Prostate gland (tissue), 2 donors: ENCODE data around the gene NXN. TPM values are rescaled to one million over a fixed set of nuclear protein-coding genes. Genes with fewer than 3 reads are reported as not detected.
A peak's percentile ranks its signal among the peaks of the same experiment; 100 is the strongest.
"Not testable (repeated sequence)": the region's sequence is repeated elsewhere in the genome, so short reads cannot be mapped to it uniquely, and the experiment has no call there.

Source experiments
- DNase-seq: peaks from one replicate; pipeline ENCODE4 v3.0.0-alpha.2; 2019; ENCODE audit warnings: low spot score
- H3K27ac ChIP-seq, 2 donors: fragments of 200-600 bp; sonication (generic); 2 replicates each; pipeline ENCODE4 v1.5.1; 2017 to 2019
- H3K27me3 ChIP-seq: fragments of 200-600 bp; sonication (generic); replicated peaks from 2 replicates; pipeline ENCODE4 v1.5.1; 2019; ENCODE audit not compliant: insufficient read depth
- H3K36me3 ChIP-seq, 2 donors: fragments of 200-600 bp; sonication (generic); 1 replicate in 1 of 2; 2 replicates in 1 of 2; pipeline versions ENCODE4 v1.5.1 to v1.8.1; 2017 to 2019
- H3K4me1 ChIP-seq: fragments of 200-600 bp; sonication (generic); replicated peaks from 2 replicates; pipeline ENCODE4 v1.5.1; 2019
- H3K4me3 ChIP-seq, 2 donors: fragments of 200-600 bp; sonication (generic); 2 replicates each; pipeline ENCODE4 v1.5.1; 2017 to 2019
- H3K9me3 ChIP-seq: fragments of 200-600 bp; sonication (generic); 2 replicates; pipeline ENCODE4 v1.5.1; 2017
- CTCF ChIP-seq, 4 experiments: fragments of 200-600 bp in 2 of 4; fragments of 450-650 bp in 2 of 4; sonication (generic) in 2 of 4; IDR thresholded peaks; 1 replicate in 3 of 4; 2 replicates in 1 of 4; pipeline ENCODE4 v1.5.1; 2016 to 2019; ENCODE audit warnings: antibody characterized with exemption in 4 of 4, mild to moderate bottlenecking in 2 of 4, moderate library complexity in 2 of 4
- POLR2A ChIP-seq: fragments of 450-650 bp; IDR thresholded peaks from one replicate; pipeline ENCODE4 v1.6.1; 2016; ENCODE audit warnings: antibody characterized with exemption, mild to moderate bottlenecking
- POLR2AphosphoS5 ChIP-seq: sonication (generic); formaldehyde crosslinking; IDR thresholded peaks from one replicate; pipeline ENCODE4 v1.6.1; 2017; ENCODE audit warnings: antibody characterized with exemption
- WGBS: methylation state at CpG from one replicate; pipeline ENCODE4 v1.1.5; 2018; 5-methylcytosine and 5-hydroxymethylcytosine counted together
- intact Hi-C: fragments of 100-400 bp; cut with DNase I; formaldehyde crosslinking; loops from one replicate; pipeline ENCODE4 v1.14.2; 2022
- total RNA-seq, 2 donors: library from RNA; depleted of rRNA; stranded (reverse); fragments of >200 nt; gene quantifications; one replicate each; pipeline ENCODE4 v1.1.0, GENCODE V29; 2016

NXN gene
- total RNA-seq, 2 donors from 2014 or later, result 56.2 to 56.7 TPM

GRCh38 chr17:998111-998510, 18.5 kb upstream of the NXN start:
- no peaks in the 10 kb centered on the region for H3K27me3 ChIP-seq
- DNase-seq, result no peak
- peak overlapping the region in 1 of 2 donors; percentile 71 for H3K4me3 ChIP-seq
- no peak overlapping the region for H3K27ac ChIP-seq
- H3K36me3 ChIP-seq, result no peaks in the 10 kb centered on the region
- intact Hi-C loops, result no loop called here
- no peak for TF ChIP-seq POLR2AphosphoS5
- TF ChIP-seq POLR2A, result no peak
- no peak for TF ChIP-seq CTCF (IDR thresholded peaks at IDR 0.05)
- H3K4me1 ChIP-seq, result peaks cover 19% of the 10 kb centered on the region
- H3K9me3 ChIP-seq, result no peaks in the 10 kb centered on the region
- 42% methylated on average over 2 of the region's 2 CpGs for WGBS

- under 1% methylated on average over 67 of the region's 71 CpGs for WGBS
- TF ChIP-seq POLR2A (peak; percentile 46), CTCF (IDR thresholded peaks at IDR 0.05) (peak; percentile 74 to 98 (median 90)), POLR2AphosphoS5 (peak; percentile 93)
- no peaks in the 10 kb centered on the region for H3K27me3 ChIP-seq
- H3K27ac ChIP-seq, result peak within 1 kb of the TSS; percentile 91 to 92
- peak; percentile 92 for DNase-seq
- H3K9me3 ChIP-seq, result no peaks in the 10 kb centered on the region
- H3K4me1 ChIP-seq, result peaks cover 16% of the 10 kb centered on the region
- intact Hi-C loops, result no loop called here
- H3K4me3 ChIP-seq, result peak within 1 kb of the TSS; percentile 71 to 87
- no peaks in the 10 kb centered on the region for H3K36me3 ChIP-seq
These were observed 17.2 kb upstream of the NXN start, which contains the start of gene TIMM22 for GRCh38 chr17:996554-997344. Gene TIMM22, plus strand, starts transcription at chr17:997129. Its CDS starts 14 bp downstream, at chr17:997143.

- H3K27ac ChIP-seq, DNase-seq, H3K4me1 ChIP-seq, H3K4me3 ChIP-seq, intact Hi-C loops, H3K9me3 ChIP-seq, H3K27me3 ChIP-seq, H3K36me3 ChIP-seq: not testable (repeated sequence)
- WGBS, result 85% methylated on average over 8 of the region's 8 CpGs
These were observed 15.7 kb upstream of the NXN start for GRCh38 chr17:995324-995723.

- DNase-seq, result no peak
- H3K4me1 ChIP-seq, result peaks cover 5% of the 10 kb centered on the region
- H3K27me3 ChIP-seq, result no peaks in the 10 kb centered on the region
- intact Hi-C loops, result no loop called here
- H3K36me3 ChIP-seq, result no peaks in the 10 kb centered on the region
- no peak overlapping the region for H3K27ac ChIP-seq
- no peak overlapping the region for H3K4me3 ChIP-seq
- 70% methylated on average over 13 of the region's 13 CpGs for WGBS
- H3K9me3 ChIP-seq, result no peaks in the 10 kb centered on the region
- TF ChIP-seq POLR2AphosphoS5 (no peak), POLR2A (no peak), CTCF (IDR thresholded peaks at IDR 0.05) (no peak)
These were observed 13.4 kb upstream of the NXN start for GRCh38 chr17:992933-993332.

GRCh38 chr17:988561-988960, 9.0 kb upstream of the NXN start:
- Histone ChIP-seq H3K36me3 (no peaks in the 10 kb centered on the region), H3K4me1 (no peaks in the 10 kb centered on the region), H3K27ac (no peak overlapping the region), H3K27me3 (no peaks in the 10 kb centered on the region), H3K9me3 (no peaks in the 10 kb centered on the region), H3K4me3 (no peak overlapping the region)
- TF ChIP-seq POLR2A, result no peak
- no peak for TF ChIP-seq CTCF (IDR thresholded peaks at IDR 0.05)
- TF ChIP-seq POLR2AphosphoS5, result no peak
- intact Hi-C loops, result loop anchor here (10.0 kb wide), 1 partner anchor 254 kb away; the partner anchor contains the start of gene TLCD3A
- 88% methylated on average over 11 of the region's 11 CpGs for WGBS
- no peak for DNase-seq
